Neuronal stem cell (in vitro differentiated cells): ENCODE data around the gene MYOZ1. TPM values are rescaled to one million over a fixed set of nuclear protein-coding genes. Genes with fewer than 3 reads are reported as not detected.
"Not testable (repeated sequence)": the region's sequence is repeated elsewhere in the genome, so short reads cannot be mapped to it uniquely, and the experiment has no call there.

Experiments used
- DNase-seq: peaks from one replicate; pipeline ENCODE4 v3.0.0-alpha.2; 2013; ENCODE audit warnings: low spot score
- H2AFZ ChIP-seq: one replicate; pipeline ENCODE4 v1.6.1; 2013; ENCODE audit warnings: mild to moderate bottlenecking, low read length, inconsistent platforms
- H2AK5ac ChIP-seq: 2 replicates; pipeline ENCODE4 v1.6.1; 2013; ENCODE audit warnings: low read depth, mild to moderate bottlenecking, inconsistent platforms, low read length, moderate library complexity, mixed read lengths
- H2BK120ac ChIP-seq: 2 replicates; pipeline ENCODE4 v1.6.1; 2013; ENCODE audit warnings: low read depth, mild to moderate bottlenecking, inconsistent platforms, low read length, moderate library complexity, mixed read lengths
- H2BK12ac ChIP-seq: one replicate; pipeline ENCODE4 v1.6.1; 2013; ENCODE audit warnings: low read length, inconsistent platforms
- H2BK15ac ChIP-seq: 2 replicates; pipeline ENCODE4 v1.6.1; 2013; ENCODE audit warnings: mild to moderate bottlenecking, low read length, inconsistent platforms, mixed read lengths
- H2BK5ac ChIP-seq: one replicate; pipeline ENCODE4 v1.6.1; 2013; ENCODE audit warnings: inconsistent platforms, mild to moderate bottlenecking, low read length, moderate library complexity
- H3K14ac ChIP-seq: one replicate; pipeline ENCODE4 v1.6.1; 2013; ENCODE audit warnings: low read length, inconsistent platforms
- H3K18ac ChIP-seq: 2 replicates; pipeline ENCODE4 v1.6.1; 2013; ENCODE audit warnings: low read length, inconsistent platforms
- H3K23ac ChIP-seq: 2 replicates; pipeline ENCODE4 v1.6.1; 2013; ENCODE audit warnings: low read depth, mild to moderate bottlenecking, mixed read lengths, low read length, inconsistent platforms; ENCODE audit not compliant: poor library complexity
- H3K27ac ChIP-seq: replicated peaks from 3 replicates; pipeline ENCODE4 v1.5.1; 2013; ENCODE audit warnings: low read length, inconsistent platforms
- H3K27me3 ChIP-seq, 3 experiments: 2 replicates each; pipeline ENCODE4 v1.6.1; 2013; ENCODE audit warnings: low read length in 3 of 3, mild to moderate bottlenecking in 2 of 3, inconsistent platforms in 1 of 3, low read depth in 1 of 3, mixed read lengths in 1 of 3, moderate library complexity in 1 of 3; ENCODE audit not compliant: control insufficient read depth in 3 of 3, insufficient read depth in 3 of 3
- H3K36me3 ChIP-seq, 2 donors: replicated peaks in 1 of 2; 2 replicates each; pipeline ENCODE4 v1.6.1; 2013; ENCODE audit warnings: low read length in 2 of 2; ENCODE audit not compliant: control insufficient read depth in 2 of 2, insufficient read depth in 2 of 2
- H3K4ac ChIP-seq: 2 replicates; pipeline ENCODE4 v1.6.1; 2013; ENCODE audit warnings: inconsistent platforms, mild to moderate bottlenecking, low read length, moderate library complexity
- H3K4me1 ChIP-seq, 2 donors: 1 replicate in 1 of 2; 2 replicates in 1 of 2; pipeline ENCODE4 v1.6.1; 2013; ENCODE audit warnings: low read length in 2 of 2, low read depth in 1 of 2; ENCODE audit not compliant: control insufficient read depth in 2 of 2, insufficient read depth in 1 of 2
- H3K4me2 ChIP-seq: one replicate; pipeline ENCODE4 v1.6.1; 2013; ENCODE audit warnings: mild to moderate bottlenecking, low read length, inconsistent platforms; ENCODE audit not compliant: insufficient read depth, poor library complexity, severe bottlenecking
- H3K4me3 ChIP-seq, 2 donors: 2 replicates each; pipeline ENCODE4 v1.5.1; 2013; ENCODE audit warnings: low read length in 2 of 2, mild to moderate bottlenecking in 2 of 2, inconsistent platforms in 1 of 2, moderate library complexity in 1 of 2
- H3K79me1 ChIP-seq: one replicate; pipeline ENCODE4 v1.6.1; 2013; ENCODE audit warnings: low read depth, mild to moderate bottlenecking, inconsistent platforms, low read length, moderate library complexity
- H3K9ac ChIP-seq: one replicate; pipeline ENCODE4 v1.6.1; 2013; ENCODE audit warnings: mild to moderate bottlenecking, low read depth, low read length, inconsistent platforms; ENCODE audit not compliant: poor library complexity
- H3K9me3 ChIP-seq, 2 donors: replicated peaks in 1 of 2; 2 replicates each; pipeline versions ENCODE3 to v1.6.1; 2013; ENCODE audit warnings: low read length in 2 of 2, mild to moderate bottlenecking in 2 of 2, inconsistent platforms in 1 of 2, low read depth in 1 of 2, mixed read lengths in 1 of 2, moderate library complexity in 1 of 2; ENCODE audit not compliant: control insufficient read depth in 2 of 2, insufficient read depth in 1 of 2
- H4K8ac ChIP-seq: one replicate; pipeline ENCODE4 v1.6.1; 2013; ENCODE audit warnings: low read depth, mild to moderate bottlenecking, inconsistent platforms, low read length, moderate library complexity
- H4K91ac ChIP-seq: one replicate; pipeline ENCODE4 v1.6.1; 2013; ENCODE audit warnings: low read length, low read depth, mild to moderate bottlenecking, inconsistent platforms; ENCODE audit not compliant: poor library complexity
- WGBS, 2 donors: extraction: QIAGEN DNeasy Blood & Tissue Kit; methylation state at CpG; one replicate each; pipeline ENCODE4 v1.1.7; 2013; ENCODE audit warnings: missing lambda C conversion rate in 2 of 2, mixed read lengths in 1 of 2; ENCODE audit not compliant: insufficient read length in 2 of 2, insufficient replicate concordance in 1 of 2; ENCODE audit errors: extremely low coverage in 2 of 2; 5-methylcytosine and 5-hydroxymethylcytosine counted together
- polyA plus RNA-seq, 2 experiments: library from polyadenylated mRNA; stranded (reverse); fragments of 200-250 nt; gene quantifications; one replicate each; pipeline ENCODE4 v1.2.3, GENCODE V29; 2013

MYOZ1 gene
- 3.9 TPM for polyA plus RNA-seq (2013, experiment 1 of 2)
- polyA plus RNA-seq (2013, experiment 2 of 2), result 4.0 TPM

DNA sequence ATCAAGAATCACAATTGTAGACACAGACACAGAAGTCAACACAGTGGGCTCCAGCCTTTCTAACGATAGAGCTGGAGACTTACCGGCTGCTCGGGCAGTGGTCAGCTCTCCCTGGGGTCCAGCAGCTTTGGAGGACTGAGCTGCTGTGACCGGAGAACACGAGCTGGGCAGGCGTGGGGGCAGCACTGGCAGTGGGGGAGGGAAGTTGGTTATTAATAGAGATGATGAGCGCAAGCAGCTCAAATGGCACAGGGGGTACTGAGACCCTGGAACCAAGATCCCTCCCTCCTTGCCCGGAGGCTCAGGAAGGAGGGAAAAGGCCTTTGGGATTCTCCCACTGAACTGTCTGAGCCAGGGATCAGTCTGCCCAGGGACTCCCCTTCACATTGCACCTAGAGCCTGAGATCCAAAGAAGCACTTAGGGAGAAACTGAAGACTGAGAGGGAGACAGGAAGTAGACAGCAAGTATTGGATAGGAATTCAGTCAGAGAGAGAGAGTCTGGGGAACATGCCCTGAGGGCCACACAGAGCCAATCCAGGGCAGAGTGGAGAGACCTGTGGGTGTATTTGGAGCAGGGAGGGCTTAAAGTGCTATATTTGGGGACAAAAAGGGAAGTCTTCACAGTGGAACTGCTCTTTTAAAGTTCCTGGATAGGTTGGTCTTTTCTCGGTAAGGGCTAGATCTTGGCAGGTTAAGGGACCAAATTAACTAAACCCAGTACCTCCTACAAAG lies at the start of gene MYOZ1:
TSS of gene MYOZ1 (minus strand) at position 147 of the 733 bp plus-strand sequence. CDS start 1,457 bp downstream, outside the sequence.
- no CpG with 5 or more reads among the region's 9 CpGs for WGBS, 2 donors
- peak within 1 kb of the TSS; percentile 75 for H2AFZ ChIP-seq
- peak within 1 kb of the TSS; percentile 76 for H2BK5ac ChIP-seq
- no peak within 1 kb of the TSS for H3K27ac ChIP-seq
- H3K14ac ChIP-seq, result no peak within 1 kb of the TSS
- no peak within 1 kb of the TSS for H2AK5ac ChIP-seq
- H3K18ac ChIP-seq, result peak within 1 kb of the TSS; percentile 86
- H3K4me2 ChIP-seq, result no peak within 1 kb of the TSS
- H3K4me1 ChIP-seq, result peaks cover 0 to 7% of the 10 kb centered on the region in 2 donors
- H3K4me3 ChIP-seq, result no peak within 1 kb of the TSS
- H3K4ac ChIP-seq, result peak within 1 kb of the TSS; percentile 18
- no peaks in the 10 kb centered on the region for H3K9me3 ChIP-seq
- H3K79me1 ChIP-seq, result no peaks in the 10 kb centered on the region
- H4K8ac ChIP-seq, result no peak within 1 kb of the TSS
- H2BK12ac ChIP-seq, result peak within 1 kb of the TSS; percentile 7
- no peak within 1 kb of the TSS for H3K9ac ChIP-seq
- H3K36me3 ChIP-seq, result no peaks in the 10 kb centered on the region
- H3K27me3 ChIP-seq, result peaks cover 0 to 4% (median 0%) of the 10 kb centered on the region in 3 experiments
- no peak within 1 kb of the TSS for H3K23ac ChIP-seq
- DNase-seq, result no peak
- H4K91ac ChIP-seq, result peak within 1 kb of the TSS; percentile 88
- H2BK15ac ChIP-seq, result no peak within 1 kb of the TSS
- no peak within 1 kb of the TSS for H2BK120ac ChIP-seq

DNA sequence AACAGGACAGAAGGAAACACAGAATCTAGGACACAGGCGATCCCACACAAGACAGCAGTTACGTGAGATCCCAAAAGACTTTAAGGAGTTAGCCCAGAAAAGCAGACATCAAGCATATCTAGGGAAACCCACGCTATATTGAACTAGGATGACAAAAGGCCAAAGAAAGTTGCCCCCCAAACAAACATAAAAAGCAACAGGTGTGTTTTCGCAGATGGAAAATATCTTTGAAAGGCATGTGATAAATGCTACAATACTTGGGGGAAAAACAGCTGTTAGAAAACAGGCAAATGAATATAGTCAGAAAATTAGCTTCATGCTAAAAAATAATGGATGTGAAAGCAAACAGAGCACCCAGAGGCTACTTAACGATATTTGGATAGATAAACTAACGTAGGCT lies 49.5 kb upstream of the MYOZ1 start:
- WGBS, 2 donors, result no CpG with 5 or more reads among the region's 6 CpGs
- not testable (repeated sequence) for H3K27ac ChIP-seq, H2BK120ac ChIP-seq, H3K79me1 ChIP-seq, H3K23ac ChIP-seq, H3K9me3 ChIP-seq, H2BK12ac ChIP-seq, H4K91ac ChIP-seq, H2BK15ac ChIP-seq, H3K4ac ChIP-seq, H3K14ac ChIP-seq, H2AFZ ChIP-seq, H3K27me3 ChIP-seq, H4K8ac ChIP-seq, H2BK5ac ChIP-seq, H3K36me3 ChIP-seq, H3K18ac ChIP-seq, DNase-seq, H3K4me1 ChIP-seq, H3K9ac ChIP-seq, H3K4me3 ChIP-seq, H2AK5ac ChIP-seq, H3K4me2 ChIP-seq

DNA sequence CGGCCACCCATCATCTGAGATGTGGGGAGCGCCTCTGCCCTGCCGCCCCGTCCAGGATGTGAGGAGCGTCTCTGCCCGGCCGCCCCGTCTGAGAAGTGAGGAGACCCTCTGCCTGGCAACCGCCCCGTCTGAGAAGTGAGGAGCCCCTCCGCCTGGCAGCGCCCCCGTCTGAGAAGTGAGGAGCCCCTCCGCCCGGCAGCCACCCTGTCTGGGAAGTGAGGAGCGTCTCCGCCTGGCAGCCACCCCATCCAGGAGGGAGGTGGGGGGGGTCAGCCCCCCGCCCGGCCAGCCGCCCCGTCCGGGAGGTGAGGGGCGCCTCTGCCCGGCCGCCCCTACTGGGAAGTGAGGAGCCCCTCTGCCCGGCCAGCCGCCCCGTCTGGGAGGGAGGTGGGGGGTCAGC lies 48.3 kb upstream of the MYOZ1 start:
- H2BK5ac ChIP-seq, H2BK120ac ChIP-seq, H3K4me1 ChIP-seq, H2AK5ac ChIP-seq, H3K18ac ChIP-seq, H3K27me3 ChIP-seq, H3K9me3 ChIP-seq, H3K27ac ChIP-seq, H2BK15ac ChIP-seq, H4K8ac ChIP-seq, H2AFZ ChIP-seq, H3K14ac ChIP-seq, H3K4me3 ChIP-seq, DNase-seq, H3K36me3 ChIP-seq, H3K9ac ChIP-seq, H2BK12ac ChIP-seq, H4K91ac ChIP-seq, H3K79me1 ChIP-seq, H3K23ac ChIP-seq, H3K4me2 ChIP-seq, H3K4ac ChIP-seq: not testable (repeated sequence)
- no CpG with 5 or more reads among the region's 28 CpGs for WGBS, 2 donors

GRCh38 chr10:73687641-73688040 lies 46.4 kb upstream of the MYOZ1 start:
- not testable (repeated sequence) for H4K91ac ChIP-seq, H3K27me3 ChIP-seq, H3K4me3 ChIP-seq, H2BK120ac ChIP-seq, H2AFZ ChIP-seq, H3K27ac ChIP-seq, H3K23ac ChIP-seq, H4K8ac ChIP-seq, H2AK5ac ChIP-seq, H2BK15ac ChIP-seq, H2BK5ac ChIP-seq, H3K18ac ChIP-seq, H3K9me3 ChIP-seq, H3K79me1 ChIP-seq, H3K36me3 ChIP-seq, H3K4me1 ChIP-seq, H3K14ac ChIP-seq, H3K4ac ChIP-seq, H2BK12ac ChIP-seq, H3K4me2 ChIP-seq, DNase-seq, H3K9ac ChIP-seq
- WGBS, 2 donors, result no CpG with 5 or more reads among the region's 1 CpG
